Hematopoietic multipotent progenitor cell treated with erythropoietin and hydrocortisone succinate and interleukin-3 and kit ligand, for 15 days (in vitro differentiated cells): ENCODE measurements around the gene EPHA8.

ENCODE experiments used
- DNase-seq: peaks from one replicate; pipeline ENCODE4 v3.0.0-alpha.2; 2015; ENCODE audit warnings: low spot score

The EPHA8 gene

DNA sequence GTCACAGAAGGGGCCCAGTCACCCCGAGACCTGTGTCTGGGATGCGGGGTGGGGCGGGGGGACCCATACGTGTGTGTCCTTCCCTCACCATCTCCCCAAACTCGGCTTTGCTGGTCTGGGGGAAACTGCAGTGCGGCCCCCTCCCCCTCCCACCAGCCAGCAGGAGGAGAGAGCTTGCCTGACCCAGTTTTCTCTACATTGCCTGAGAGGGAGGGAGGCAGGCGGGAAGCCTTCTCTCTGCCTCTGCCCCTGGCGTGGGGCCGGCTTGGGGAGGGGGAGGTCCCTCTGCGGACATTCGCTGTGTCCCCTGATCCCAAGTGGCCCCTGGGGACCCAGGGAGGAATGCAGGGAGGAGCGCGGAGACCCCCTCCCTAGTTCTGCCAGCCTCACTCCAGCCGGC is 3.9 kb downstream of the EPHA8 start:
- no peak for DNase-seq

DNA sequence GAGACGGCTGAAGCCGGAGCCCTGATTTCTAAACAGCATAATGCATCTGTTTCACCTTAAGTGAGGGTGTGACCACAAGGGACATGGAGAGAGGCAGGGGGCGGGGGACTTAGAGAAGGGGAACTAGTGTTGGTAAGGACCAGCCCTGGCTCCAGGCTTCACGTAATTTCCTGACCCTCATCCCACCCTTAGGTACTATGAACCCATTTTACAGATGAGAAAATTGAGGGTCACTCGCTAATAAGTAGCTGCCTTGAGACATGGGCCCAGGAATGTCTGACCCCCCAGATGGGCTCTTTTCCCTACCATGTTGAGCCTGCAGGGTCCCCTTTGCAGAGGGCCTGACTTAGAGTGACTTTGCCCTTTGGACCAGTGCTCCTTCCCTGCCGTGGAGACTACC is 4.7 kb downstream of the EPHA8 start:
- no peak for DNase-seq

DNA sequence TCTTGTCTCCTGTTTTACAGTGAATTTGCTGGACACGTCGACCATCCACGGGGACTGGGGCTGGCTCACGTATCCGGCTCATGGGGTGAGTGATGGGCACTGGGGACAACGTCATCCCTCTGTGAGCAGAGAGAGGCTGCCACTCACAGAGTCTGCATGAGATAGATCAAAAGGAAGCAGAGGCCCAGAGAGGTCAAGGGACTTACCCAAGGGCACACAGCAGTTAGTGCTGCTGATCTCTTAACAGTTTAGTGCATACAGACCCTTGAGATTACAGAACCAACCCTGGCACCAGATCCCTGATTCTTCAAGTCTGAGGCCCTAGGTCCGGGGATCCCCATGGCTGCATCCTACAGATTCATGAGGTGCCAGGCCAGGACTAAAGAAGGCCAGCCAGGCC is 6.0 kb downstream of the EPHA8 start:
- DNase-seq = no peak

DNA sequence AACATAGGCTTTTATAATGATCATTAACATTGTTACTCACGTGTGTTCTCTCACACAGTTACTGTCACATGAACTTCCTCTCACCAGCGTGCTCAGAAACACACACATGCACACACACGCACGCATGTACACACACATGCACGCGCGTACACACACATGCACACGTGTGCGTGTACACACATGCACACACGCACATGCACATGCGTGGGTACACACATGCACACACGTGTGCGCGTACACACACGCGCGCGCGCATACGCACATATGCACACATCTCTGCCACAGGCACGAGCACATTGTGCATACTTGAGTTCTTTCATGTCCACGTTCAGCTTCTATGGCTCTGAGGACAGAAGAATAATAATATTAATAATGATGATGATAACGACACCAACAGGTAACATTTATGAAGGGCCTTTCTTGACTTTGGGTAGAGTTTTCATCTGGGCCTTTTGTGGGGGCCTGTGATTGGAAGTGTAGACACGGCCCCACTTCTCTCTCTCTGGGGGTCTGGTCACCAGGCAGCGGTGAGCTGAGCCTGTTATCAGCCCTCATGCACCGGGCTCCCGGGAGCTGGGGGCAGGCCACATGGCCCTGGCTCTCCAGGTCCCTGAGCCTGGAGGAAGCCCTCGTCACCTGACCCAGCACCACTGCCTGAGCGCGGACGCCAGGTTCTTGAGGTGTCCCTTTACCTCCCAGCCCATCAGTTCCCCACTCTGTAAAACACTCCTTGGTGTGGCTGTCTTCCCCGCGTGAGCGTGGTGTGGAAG is 7.0 kb downstream of the EPHA8 start:
- DNase-seq = no peak

DNA sequence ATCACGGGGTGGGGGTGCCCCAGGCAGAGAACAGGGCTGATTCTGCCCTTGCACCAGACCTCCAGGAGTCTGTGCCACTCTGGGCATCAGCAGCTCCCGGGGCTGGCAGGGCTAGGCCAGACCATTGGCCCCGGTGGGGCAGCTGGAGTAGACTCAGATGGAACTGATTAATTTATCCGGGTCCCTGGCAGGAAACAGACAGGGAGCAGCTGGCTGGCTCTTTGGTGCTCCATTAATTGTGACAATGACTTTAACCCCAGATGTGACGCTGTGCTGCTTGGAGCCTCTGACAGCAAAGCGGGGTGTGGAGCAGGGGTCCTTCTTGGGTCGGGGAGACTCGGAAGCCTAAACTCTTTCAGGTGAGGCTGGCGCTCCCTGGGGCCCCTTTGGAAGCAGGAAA is 9.5 kb downstream of the EPHA8 start:
- no peak for DNase-seq

DNA sequence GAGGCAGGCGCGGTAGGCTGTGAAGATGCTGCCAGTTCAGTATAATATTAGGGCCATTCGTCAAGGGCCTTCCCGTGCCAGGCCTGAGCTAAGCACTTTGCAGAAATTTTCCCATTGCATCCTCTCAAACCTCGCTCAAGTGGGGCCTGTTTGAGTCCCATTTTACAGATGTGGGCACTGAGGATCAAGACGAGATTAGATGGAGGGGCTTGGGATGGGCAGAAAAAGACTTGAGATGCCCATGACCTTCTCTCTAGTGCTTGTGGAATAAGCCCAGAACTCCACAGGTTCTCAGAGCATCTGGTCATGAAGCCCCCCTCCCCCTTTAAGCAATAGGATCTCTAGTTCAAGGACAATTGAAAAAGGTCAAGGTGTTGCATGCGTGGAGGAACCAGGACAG is 9.9 kb downstream of the EPHA8 start:
- no peak for DNase-seq

DNA sequence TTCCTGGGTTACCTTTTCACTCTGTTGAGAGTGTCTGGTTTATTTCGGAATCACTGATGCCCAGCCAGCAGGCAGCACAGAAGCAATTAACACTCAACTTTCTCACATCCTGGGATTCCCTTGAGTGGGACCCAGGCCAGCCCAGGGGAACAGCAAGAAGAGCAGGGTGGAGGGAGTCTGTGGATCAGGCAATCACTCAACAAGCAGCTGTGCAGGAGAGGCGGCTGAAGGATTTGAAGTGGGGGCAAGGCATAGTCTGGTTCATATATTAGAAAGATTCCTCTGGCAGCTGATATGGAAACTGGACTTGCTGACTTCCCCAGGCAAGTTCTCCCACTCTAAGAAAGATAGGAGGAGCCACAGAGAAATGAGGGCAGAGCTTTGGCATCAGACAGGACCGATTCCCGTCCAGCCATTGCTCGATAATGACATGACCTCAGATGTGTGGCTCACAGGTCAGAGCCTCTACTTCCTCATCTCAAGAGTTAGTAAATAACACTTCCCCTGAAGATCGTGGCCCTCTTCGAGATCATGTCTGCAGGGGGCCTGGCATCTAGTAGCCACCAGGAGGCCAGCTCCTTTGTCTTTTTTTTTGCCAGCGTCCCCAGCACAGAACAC is 12.4 kb downstream of the EPHA8 start:
- DNase-seq = no peak

DNA sequence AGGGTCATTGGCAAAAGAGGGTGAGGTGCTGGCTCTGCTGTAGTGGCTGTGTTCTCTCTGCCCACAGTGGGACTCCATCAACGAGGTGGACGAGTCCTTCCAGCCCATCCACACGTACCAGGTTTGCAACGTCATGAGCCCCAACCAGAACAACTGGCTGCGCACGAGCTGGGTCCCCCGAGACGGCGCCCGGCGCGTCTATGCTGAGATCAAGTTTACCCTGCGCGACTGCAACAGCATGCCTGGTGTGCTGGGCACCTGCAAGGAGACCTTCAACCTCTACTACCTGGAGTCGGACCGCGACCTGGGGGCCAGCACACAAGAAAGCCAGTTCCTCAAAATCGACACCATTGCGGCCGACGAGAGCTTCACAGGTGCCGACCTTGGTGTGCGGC is 12.9 kb downstream of the EPHA8 start:
- DNase-seq = no peak

DNA sequence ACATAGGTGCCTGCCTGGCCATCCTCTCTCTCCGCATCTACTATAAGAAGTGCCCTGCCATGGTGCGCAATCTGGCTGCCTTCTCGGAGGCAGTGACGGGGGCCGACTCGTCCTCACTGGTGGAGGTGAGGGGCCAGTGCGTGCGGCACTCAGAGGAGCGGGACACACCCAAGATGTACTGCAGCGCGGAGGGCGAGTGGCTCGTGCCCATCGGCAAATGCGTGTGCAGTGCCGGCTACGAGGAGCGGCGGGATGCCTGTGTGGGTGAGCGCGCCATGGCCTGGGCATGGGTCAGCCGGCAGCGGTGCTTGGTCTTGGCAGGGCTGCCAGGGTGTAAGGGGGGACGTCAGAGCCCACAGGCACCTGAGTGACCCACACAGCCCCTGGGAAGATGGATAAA is 13.3 kb downstream of the EPHA8 start:
- DNase-seq = no peak

DNA sequence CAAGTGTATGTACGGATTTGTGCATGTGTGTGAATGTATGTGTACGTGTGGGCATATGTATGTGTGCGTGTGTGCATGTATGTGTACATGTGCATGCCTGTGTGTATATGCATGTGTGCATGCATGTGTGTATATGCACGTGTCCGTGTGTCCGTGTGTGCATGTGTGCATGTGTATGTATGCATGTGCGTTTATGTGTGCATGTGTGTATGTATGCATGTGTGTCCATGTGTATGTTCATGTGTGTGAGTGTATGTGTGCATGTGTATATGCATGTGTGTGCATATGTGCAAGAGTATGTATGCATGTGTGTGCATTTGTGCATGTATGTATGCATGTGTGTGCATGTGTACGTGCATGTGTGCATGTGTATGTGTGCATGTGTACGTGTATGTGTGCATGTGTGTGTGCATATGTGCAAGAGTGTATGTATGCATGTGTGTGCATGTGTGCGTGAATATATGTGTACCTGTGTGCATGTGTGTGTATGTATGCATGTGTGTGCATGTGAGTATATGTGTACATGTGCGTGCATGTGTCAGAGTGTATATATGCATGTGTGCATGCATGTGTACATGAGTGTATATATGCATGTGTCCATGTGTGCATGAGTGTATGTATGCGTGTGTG is 15.6 kb downstream of the EPHA8 start:
- DNase-seq = no peak

DNA sequence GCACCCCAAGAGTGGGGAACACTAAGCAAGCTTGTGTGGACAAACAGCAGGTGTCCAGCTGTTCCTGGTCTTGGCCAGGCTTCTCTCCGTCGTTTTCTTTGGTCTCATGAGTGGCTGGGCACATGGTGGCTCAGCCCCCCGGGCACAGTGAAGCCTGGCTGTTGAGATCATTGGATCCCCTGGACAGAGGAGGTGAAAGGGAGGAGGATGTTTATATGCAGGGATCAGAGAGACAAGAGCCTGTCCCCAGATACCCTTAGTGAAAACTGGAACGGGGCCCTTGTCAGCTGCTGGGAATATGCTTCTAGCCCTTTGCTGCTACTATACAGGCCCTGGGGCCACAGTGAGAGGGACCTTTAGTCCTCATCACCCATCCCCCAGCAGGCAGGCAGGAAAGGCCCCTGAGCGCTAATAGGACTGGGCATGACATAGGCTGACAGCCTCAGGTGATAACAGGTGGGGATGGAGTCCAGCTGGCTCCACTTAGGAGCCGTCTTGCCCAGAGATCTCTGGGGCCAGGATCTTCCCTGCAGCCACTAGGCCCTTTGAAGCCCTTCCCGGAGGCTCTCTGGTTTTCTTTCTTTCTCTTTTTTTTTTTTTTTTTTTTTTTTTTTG is 16.4 kb downstream of the EPHA8 start:
- DNase-seq = no peak

DNA sequence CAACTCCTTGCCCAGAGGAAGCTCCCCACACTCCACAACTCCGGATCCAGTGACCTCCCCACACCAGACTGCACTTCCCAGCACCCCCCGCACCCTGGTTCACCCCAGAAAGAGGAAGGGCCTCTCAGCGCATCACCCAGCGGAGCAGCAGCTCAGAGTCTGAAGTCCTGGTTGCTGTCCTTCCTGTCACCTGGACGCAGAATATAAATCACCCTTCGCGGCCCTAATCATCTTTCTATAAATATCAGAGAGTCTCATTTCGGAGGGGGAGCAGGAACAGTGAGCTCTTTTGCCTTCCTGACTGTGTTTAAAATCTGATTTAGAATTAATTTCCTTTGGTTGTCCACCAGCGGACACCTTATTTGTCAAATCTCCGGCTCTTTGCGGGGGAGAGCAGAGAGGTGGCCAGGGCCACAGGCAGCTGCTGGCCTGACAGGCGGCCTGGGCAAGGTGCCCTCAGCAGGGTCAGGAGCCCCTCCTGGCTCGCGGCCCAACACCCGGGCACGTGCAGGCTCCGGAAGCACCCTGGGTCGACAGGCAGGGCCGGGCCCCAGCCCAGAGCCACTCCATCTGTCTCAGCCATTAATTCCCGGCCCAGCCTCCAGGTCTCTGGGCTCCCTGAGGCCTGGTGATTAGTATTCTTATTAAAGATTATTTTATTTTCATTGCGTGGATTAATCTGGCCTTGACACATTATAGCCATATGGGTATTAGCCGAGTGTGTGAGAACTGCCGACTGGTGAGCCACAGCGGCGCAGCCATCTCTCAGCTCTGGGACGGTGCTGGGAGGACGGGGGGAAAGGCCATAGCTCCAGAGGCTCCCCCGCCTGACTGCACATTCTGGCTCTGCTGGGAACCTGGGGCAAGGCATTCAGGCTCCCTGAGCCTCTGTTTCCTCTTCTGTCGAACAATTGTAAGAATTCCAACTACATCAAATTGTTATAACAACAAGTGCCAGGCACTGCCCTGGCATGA is 19.7 kb downstream of the EPHA8 start:
- no peak for DNase-seq

DNA sequence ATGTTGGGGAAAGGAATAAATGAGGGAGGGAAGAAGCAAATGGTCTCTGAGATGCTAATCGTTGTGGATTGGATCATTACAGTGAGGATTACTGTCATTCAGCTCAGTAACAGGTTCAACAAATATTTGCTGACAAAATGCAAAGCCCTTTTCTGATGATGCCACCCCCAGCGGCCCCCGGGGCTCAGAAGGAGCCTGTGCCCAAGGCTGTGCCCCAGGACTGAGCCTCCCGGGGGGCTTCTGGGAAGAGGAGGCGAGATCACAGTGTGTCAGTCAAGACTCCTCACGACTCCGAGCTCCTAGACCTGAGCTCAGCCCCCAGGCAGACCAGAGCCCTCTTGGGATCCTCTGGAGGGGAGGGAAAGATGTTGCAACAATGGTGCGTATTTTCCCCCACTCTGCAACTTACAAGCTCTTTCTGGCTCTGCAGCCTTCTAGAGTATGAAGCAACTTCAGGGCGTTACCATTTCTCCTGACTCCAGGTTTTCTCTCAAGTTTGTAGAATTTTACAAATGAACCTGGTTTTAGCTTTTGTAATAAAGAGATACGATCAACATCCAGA is 20.8 kb downstream of the EPHA8 start:
- DNase-seq = no peak

DNA sequence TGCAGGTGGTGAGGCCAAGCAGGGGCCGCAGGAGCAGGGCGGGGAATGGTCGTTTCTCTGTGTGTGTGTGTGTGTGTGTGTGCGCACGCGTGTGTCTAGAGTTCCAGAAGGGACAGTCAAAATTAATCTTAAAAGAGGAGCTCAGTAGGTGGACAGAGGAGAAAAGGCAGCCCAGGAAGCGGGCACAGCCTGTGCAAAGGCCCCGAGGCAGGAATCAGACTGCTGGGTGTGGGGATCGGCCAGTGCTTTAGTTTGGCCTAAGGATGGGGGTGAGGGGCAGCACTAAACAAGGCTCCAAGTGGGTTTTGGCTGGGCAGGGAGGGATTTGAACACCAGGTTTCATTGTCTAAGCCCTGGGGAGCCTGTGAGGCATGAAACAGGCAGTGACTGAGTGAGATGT is 21.7 kb downstream of the EPHA8 start:
- no peak for DNase-seq

DNA sequence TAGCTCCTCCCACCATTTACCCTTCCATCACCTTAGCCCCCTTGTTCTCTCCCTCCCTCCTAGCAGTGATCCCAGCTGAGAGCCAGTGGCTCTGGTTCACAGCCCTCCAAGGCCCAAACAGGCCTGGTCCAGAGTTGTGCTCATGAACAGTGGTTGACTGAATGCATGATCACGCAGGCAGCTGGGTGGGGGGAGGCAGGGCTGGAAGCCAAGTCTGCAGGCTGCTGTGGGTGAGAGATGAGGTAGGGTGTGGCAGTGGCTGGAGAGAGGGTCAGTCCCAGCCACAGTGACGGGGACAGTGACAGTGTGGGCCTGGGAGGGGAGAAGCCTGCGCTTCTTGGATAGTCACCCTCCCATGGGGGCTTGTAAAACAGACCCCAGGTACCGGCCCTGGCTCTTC is 22.2 kb downstream of the EPHA8 start:
- DNase-seq = no peak

DNA sequence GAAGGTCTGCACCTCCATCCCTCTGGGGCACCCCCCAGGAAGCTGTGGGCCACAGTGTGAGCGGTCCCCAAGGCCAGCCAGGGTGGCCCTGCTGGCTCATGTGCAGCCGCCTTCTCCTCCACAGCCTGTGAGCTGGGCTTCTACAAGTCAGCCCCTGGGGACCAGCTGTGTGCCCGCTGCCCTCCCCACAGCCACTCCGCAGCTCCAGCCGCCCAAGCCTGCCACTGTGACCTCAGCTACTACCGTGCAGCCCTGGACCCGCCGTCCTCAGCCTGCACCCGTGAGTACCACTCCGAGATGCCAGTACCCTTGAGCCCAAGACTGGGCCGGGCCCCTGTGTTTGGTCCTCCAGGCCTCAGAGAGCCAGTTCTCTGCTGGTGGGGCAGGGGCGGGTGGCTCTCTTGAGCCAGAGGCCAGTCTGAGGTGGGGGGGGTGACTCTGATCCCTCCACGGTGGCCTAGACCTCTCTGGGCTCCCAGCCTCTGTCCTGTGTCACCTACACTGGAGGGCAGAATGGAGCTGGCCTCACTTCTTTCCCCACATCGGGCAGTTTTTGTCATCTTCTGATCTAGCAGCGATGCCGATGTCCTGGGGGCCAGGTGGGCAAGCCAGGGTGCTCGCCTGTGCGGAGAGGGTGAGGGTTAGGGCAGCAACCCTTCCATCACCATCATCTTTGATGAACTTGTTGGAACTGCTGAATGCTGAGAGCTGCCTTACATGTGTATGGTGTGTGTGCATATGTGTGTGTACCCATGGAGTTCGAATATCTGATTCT is 23.3 kb downstream of the EPHA8 start:
- DNase-seq = no peak

DNA sequence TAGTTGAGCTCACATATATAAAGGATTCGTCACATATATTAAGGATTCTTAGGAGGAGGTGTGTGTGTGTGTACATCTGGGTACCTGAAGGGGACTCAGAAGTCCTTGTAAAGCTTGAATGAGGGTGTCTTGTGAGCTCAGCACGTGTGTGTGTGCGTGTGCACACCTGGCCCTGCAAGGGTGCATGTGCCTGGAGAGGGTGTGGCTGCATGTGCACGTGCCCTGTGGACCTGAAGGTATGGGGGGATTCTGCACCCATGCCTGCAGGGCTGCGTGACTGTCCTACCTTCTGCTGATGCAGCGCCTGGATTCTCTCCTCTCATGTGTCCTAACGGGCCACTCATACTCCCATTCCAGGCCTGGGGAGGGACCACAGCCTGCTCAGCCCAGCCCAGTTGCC is 24.0 kb downstream of the EPHA8 start:
- no peak for DNase-seq

DNA sequence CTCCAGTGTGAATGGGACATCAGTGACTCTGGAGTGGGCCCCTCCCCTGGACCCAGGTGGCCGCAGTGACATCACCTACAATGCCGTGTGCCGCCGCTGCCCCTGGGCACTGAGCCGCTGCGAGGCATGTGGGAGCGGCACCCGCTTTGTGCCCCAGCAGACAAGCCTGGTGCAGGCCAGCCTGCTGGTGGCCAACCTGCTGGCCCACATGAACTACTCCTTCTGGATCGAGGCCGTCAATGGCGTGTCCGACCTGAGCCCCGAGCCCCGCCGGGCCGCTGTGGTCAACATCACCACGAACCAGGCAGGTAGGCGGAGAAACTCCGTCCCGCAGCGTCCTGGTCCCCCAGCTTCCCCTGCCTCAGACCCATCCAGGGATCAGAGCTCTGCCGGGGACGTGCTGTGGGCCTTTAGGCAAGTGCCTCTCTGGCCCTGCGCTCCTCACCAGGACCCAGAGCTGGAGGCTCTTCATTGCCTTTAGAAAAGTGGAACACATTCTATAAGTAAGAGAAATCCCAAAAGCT is 25.7 kb downstream of the EPHA8 start:
- DNase-seq = no peak

DNA sequence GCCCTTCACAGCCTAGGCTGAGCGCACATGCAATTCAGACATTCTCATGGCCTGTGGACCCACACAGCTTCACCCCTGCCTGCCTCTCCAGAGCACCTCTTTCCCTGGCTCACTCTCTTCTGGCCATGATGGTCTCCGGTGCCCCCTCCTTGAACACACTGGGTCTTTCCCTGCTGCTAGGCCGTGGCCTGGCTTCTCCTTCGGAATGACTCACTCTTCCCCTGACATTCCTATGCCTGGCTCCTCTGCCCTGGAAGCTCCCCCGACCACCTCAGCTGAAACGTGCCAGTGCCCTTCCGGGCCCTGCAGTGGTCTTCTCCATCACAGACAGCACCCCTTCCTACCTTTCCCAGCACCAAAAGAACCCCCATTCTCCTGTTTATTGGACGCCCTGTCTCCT is 28.3 kb downstream of the EPHA8 start:
- DNase-seq = no peak

DNA sequence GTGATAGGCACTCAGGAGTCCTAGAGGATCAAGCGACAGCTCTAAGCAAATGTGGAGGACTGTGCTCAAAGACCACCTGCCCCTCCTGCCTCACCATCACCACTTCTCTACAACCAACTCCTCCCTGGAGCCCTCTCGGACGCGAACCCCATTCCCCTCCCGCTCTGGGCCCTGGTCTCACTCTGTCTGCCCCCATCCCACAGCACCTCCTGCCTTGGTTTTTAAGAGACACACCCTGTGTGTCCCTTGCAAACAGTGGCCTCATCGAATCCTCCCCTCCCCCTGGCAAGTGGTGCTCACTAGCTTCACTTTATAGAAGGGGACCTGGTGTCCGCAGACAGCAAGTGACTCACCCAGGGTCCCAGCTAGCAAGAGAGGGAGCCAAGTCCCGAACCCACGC is 28.8 kb downstream of the EPHA8 start:
- no peak for DNase-seq
